PFSK-1 (cell line): Measurements from ENCODE around the gene SLIT3.

Experiments
- FOXP2 ChIP-seq: optimal IDR thresholded peaks from 2 replicates; pipeline ENCODE3; 2011; ENCODE audit warnings: borderline replicate concordance, control low read depth, inconsistent platforms; ENCODE audit not compliant: insufficient read depth; ENCODE audit errors: extremely low read length, extremely low read depth
- POLR2AphosphoS5 ChIP-seq: IDR thresholded peaks from 2 replicates; pipeline ENCODE4 v1.6.1; 2012; ENCODE audit warnings: low read depth, mild to moderate bottlenecking, control low read depth, low read length, moderate library complexity
- SIN3A ChIP-seq: IDR thresholded peaks from 2 replicates; pipeline ENCODE4 v1.6.1; 2012; ENCODE audit warnings: mild to moderate bottlenecking, low read length, moderate library complexity, borderline replicate concordance; ENCODE audit not compliant: insufficient read depth
- TAF1 ChIP-seq: IDR thresholded peaks from 2 replicates; pipeline ENCODE4 v1.6.1; 2012; ENCODE audit warnings: low read length, control low read depth, borderline replicate concordance; ENCODE audit not compliant: insufficient read depth
- TF ChIP-seq, protein P1 (sequence below), 2 experiments: IDR thresholded peaks; 2 replicates each; pipeline versions ENCODE4 v1.6.1 to v1.8.0; 2011 to 2012; ENCODE audit warnings: low read depth in 2 of 2, low read length in 2 of 2, control low read depth in 1 of 2, inconsistent platforms in 1 of 2, mild to moderate bottlenecking in 1 of 2, moderate library complexity in 1 of 2; ENCODE audit not compliant: insufficient read depth in 1 of 2

The SLIT3 gene

DNA sequence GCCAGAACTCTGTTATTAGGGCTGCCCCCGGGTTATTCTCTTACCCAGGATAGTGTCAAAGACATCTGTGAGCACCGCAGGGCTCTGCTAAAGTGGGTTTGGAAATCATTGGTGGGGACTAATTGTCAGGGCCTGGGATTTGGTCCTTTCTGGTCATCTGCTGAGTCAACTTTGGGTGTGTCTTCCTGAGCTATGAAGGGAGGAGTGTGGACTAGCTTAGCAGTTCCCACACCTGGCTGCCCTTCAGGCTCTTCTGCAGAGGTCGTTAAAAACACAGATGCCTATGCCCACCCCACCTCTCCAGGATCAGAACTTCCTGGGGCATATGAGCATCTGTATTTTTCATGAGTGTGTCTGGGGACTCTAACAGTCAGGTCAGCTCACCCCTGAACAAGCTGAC is 352.2 kb downstream of the SLIT3 start:
- TF ChIP-seq SIN3A (no peak), TAF1 (no peak), FOXP2 (no peak), POLR2AphosphoS5 (no peak)
- TF ChIP-seq, protein P1, sequence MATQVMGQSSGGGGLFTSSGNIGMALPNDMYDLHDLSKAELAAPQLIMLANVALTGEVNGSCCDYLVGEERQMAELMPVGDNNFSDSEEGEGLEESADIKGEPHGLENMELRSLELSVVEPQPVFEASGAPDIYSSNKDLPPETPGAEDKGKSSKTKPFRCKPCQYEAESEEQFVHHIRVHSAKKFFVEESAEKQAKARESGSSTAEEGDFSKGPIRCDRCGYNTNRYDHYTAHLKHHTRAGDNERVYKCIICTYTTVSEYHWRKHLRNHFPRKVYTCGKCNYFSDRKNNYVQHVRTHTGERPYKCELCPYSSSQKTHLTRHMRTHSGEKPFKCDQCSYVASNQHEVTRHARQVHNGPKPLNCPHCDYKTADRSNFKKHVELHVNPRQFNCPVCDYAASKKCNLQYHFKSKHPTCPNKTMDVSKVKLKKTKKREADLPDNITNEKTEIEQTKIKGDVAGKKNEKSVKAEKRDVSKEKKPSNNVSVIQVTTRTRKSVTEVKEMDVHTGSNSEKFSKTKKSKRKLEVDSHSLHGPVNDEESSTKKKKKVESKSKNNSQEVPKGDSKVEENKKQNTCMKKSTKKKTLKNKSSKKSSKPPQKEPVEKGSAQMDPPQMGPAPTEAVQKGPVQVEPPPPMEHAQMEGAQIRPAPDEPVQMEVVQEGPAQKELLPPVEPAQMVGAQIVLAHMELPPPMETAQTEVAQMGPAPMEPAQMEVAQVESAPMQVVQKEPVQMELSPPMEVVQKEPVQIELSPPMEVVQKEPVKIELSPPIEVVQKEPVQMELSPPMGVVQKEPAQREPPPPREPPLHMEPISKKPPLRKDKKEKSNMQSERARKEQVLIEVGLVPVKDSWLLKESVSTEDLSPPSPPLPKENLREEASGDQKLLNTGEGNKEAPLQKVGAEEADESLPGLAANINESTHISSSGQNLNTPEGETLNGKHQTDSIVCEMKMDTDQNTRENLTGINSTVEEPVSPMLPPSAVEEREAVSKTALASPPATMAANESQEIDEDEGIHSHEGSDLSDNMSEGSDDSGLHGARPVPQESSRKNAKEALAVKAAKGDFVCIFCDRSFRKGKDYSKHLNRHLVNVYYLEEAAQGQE (IDR thresholded peaks at IDR 0.05; ENCODE audit: insufficient read depth in 1 of 2, low read depth in 2 of 2, low read length in 2 of 2), result no peak

DNA sequence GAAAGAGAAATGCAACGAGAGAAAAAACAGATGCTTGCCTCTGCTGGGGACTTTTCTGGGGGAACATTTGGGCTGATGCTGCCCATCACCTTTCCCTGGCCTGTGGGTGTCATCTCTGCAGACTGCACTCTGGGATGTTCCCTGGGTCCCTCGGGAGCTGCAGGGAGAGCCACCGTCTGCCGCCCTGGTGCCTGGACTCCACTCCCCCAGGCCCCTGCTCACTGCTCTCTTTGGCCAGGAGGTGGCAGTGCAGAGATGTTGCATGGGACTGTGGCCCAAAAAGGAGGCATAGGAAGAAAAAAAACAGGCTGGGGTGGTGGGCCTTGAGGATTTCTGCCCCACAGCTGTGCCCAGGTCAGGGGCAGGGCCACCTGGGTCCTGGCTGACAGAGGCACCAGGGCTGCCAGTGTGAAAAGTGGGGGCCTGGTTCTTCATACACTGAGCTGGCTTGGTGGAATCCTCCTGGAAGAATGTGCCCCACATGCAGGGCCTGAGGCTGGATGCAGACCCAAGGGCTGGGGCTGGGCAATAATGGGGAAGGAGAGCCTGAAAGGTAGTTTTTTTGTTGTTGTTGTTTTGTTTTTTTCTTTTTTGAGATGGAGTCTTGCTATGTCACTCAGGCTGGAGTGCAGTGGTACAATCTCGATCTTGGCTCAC is 353.6 kb downstream of the SLIT3 start:
- no peak for TF ChIP-seq SIN3A
- TF ChIP-seq, protein P1 (IDR thresholded peaks at IDR 0.05; ENCODE audit: insufficient read depth in 1 of 2, low read depth in 2 of 2, low read length in 2 of 2), result no peak
- TF ChIP-seq FOXP2, result no peak
- TF ChIP-seq POLR2AphosphoS5, result no peak
- TF ChIP-seq TAF1, result no peak

DNA sequence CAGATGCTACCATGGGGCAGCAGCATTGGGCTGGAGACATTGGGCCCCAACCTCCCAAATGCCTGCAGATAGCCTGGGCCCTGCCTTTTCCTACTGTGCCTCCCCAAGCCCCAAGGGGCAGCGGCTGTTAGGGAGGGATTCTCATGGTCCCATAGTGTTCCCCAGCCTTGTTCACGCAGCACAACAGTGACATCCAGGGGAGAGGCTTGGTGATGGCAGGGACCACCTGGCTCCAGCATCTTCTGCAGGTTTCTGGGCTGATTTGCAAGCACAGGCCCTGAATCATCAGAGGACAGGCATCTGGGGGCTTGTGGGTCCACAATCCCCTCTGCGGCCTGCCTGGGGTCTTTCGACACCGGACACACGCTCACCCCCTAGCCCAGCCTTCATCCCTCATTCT is 354.6 kb downstream of the SLIT3 start:
- TF ChIP-seq, protein P1 (IDR thresholded peaks at IDR 0.05; ENCODE audit: insufficient read depth in 1 of 2, low read depth in 2 of 2, low read length in 2 of 2), result no peak
- TF ChIP-seq FOXP2, result no peak
- TF ChIP-seq SIN3A, result no peak
- TF ChIP-seq TAF1, result no peak
- TF ChIP-seq POLR2AphosphoS5, result no peak

DNA sequence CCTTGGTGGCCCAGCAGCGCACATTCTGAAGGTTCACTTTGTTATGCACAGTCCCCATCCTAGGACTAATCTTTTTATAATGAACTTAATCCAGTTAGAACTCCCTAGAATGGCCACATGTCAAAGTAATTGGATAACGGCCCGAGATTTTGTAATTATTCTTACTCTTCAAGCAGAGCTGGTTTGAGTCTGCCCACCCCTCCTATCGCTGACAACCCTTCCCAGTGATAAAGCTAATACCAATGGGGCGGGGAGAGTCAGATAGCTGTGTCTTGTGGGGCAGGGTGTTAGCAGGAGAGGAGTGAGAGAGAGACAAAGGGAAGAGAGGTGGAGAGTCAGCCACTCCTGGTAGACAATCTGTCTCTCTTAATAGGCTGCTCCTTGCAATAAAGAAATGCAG is 356.9 kb downstream of the SLIT3 start:
- no peak for TF ChIP-seq FOXP2
- TF ChIP-seq, protein P1 (IDR thresholded peaks at IDR 0.05; ENCODE audit: insufficient read depth in 1 of 2, low read depth in 2 of 2, low read length in 2 of 2), result no peak
- TF ChIP-seq TAF1, result no peak
- no peak for TF ChIP-seq POLR2AphosphoS5
- TF ChIP-seq SIN3A, result no peak
